ENCODE data around the gene ELFN1.
A peak's percentile ranks its signal among the peaks of the same experiment; 100 is the strongest.

- TF ChIP-seq CTCF (IDR thresholded peaks at IDR 0.05 in 4 of 5, conservative IDR thresholded peaks at IDR 0.05 in 1 of 5): peak; percentile 15 to 72 (median 51)
- no peak for TF ChIP-seq POLR2A (IDR thresholded peaks at IDR 0.05)
These were observed 88.2 kb downstream of the ELFN1 start for GRCh38 chr7:1758028-1758858.

Measured in gastrocnemius medialis (tissue), 4 donors.